Measurements from ENCODE around the gene DIPK1A. TPM values are rescaled to one million over a fixed set of nuclear protein-coding genes. Genes with fewer than 3 reads are reported as not detected.
A peak's percentile ranks its signal among the peaks of the same experiment; 100 is the strongest.

The DIPK1A gene
- total and polyA plus RNA-seq, 4 experiments from 2014 or later, result 14.5 to 29.1 (median 19.9) TPM

GRCh38 chr1:92945748-92946270 lies 15.5 kb downstream of the DIPK1A start:
- CTCF ChIA-PET (ENCODE audit: partially characterized antibody), result interaction anchor here (1.2 to 4.2 kb wide), 2 partner anchors 87 to 89 kb away, joined by 3 to 20 read pairs; no protein-coding TSS in a partner anchor
- Histone ChIP-seq H3K27me3 (ENCODE audit: insufficient read depth, low read length) (no peaks in the 10 kb centered on the region), H3K4me3 (ENCODE audit: low read length in 2 of 2) (no peak overlapping the region), H3K36me3 (ENCODE audit: insufficient read depth, low read length) (peaks cover 5% of the 10 kb centered on the region), H3K9me3 (ENCODE audit: control insufficient read depth in 1 of 2, low read length in 2 of 2) (no peaks in the 10 kb centered on the region), H3K4me1 (ENCODE audit: insufficient read depth, low read length) (peaks cover 52% of the 10 kb centered on the region), H3K27ac (ENCODE audit: low read depth, low read length) (no peak overlapping the region)
- Mint-ChIP-seq H3K27ac (no peak overlapping the region), H3K9me3 (no peaks in the 10 kb centered on the region), H3K36me3 (peaks cover 2 to 7% of the 10 kb centered on the region in 2 donors), H3K4me3 (no peak overlapping the region), H3K27me3 (no peaks in the 10 kb centered on the region), H3K4me1 (peaks cover 34 to 53% (median 45%) of the 10 kb centered on the region in 4 donors)
- POLR2A ChIA-PET (ENCODE audit: partially characterized antibody), result interaction anchor here (4.3 kb wide), 1 partner anchor 15 kb away, joined by 21 read pairs; the partner anchor contains the start of gene DIPK1A
- intact Hi-C loops (cut with micrococcal nuclease), result no loop called here
- no peak for DNase-seq

DNA sequence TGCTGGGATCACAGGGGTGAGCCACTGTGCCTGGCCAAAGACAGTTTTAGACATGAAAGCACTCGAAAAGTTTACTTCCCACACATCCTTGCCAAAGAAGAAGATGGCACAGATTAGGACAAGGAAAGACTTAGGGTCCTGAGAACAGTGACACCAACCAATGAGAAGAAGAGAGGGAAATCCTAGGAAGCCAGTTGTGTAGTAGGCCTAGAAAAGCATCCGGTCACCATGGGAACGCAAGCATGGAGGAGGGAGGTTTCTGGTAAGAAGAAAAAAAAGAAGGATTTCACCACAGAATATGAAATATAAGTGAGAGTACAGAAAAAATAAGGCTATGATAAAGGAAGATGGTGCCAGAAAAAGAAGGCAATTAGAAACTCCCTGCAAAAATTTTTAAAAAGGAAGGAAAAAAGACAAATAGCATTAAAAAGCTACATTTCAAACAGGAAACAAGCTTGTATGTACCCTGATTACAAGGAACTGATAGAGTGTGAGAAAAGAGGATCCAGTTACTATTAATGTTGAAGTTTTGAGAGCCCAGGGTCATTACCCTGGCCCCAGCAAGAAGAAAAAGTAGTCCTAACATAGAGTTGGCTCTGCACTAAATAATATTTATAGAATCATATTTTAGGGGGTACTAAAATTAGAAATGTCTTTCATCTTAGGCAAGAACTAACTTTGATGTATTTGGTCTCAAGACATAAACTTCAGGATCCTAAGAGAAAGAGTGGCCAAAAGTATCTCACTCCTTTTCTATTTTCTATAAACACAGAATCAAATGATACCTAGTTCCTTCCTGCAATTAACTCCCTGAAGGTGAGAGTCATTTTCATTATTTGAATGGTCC lies 16.1 kb downstream of the DIPK1A start:
- H3K27ac ChIP-seq (ENCODE audit: low read depth, low read length), result no peak overlapping the region
- Mint-ChIP-seq H3K36me3 (peaks cover 2 to 7% of the 10 kb centered on the region in 2 donors), H3K27ac (peak overlapping the region in 2 of 7 donors; percentile 12 to 23), H3K4me1 (peaks cover 39 to 56% (median 48%) of the 10 kb centered on the region in 4 donors), H3K4me3 (peak overlapping the region in 2 of 8 donors; percentile 4 to 17), H3K9me3 (no peaks in the 10 kb centered on the region), H3K27me3 (no peaks in the 10 kb centered on the region)
- intact Hi-C loops (cut with micrococcal nuclease), result loop anchor here (5.0 kb wide), 1 partner anchor 38 kb away; no protein-coding TSS in a partner anchor
- peaks cover 5% of the 10 kb centered on the region for H3K36me3 ChIP-seq (ENCODE audit: insufficient read depth, low read length)
- ChIA-PET POLR2A (ENCODE audit: partially characterized antibody) (interaction anchor here (4.3 kb wide), 1 partner anchor 16 kb away, joined by 21 read pairs; the partner anchor contains the start of gene DIPK1A), CTCF (ENCODE audit: partially characterized antibody) (interaction anchor here (1.2 to 4.2 kb wide), 3 partner anchors 48 to 88 kb away, joined by 3 to 20 read pairs (median 13); no protein-coding TSS in a partner anchor)
- no peaks in the 10 kb centered on the region for H3K9me3 ChIP-seq (ENCODE audit: control insufficient read depth in 1 of 2, low read length in 2 of 2)
- DNase-seq, result no peak
- peaks cover 46% of the 10 kb centered on the region for H3K4me1 ChIP-seq (ENCODE audit: insufficient read depth, low read length)
- no peak overlapping the region for H3K4me3 ChIP-seq (ENCODE audit: low read length in 2 of 2)
- no peaks in the 10 kb centered on the region for H3K27me3 ChIP-seq (ENCODE audit: insufficient read depth, low read length)

GRCh38 chr1:92943502-92943847 lies 17.8 kb downstream of the DIPK1A start:
- ChIA-PET CTCF (ENCODE audit: partially characterized antibody) (interaction anchor here (0.8 to 4.2 kb wide), 8 partner anchors 10 to 195 kb away, joined by 3 to 20 read pairs (median 4); no protein-coding TSS in a partner anchor), POLR2A (ENCODE audit: partially characterized antibody) (interaction anchor here (4.3 kb wide), 1 partner anchor 17 kb away, joined by 21 read pairs; the partner anchor contains the start of gene DIPK1A)
- no peaks in the 10 kb centered on the region for H3K27me3 Mint-ChIP-seq
- peaks cover 2 to 7% of the 10 kb centered on the region in 2 donors for H3K36me3 Mint-ChIP-seq
- Histone ChIP-seq H3K36me3 (ENCODE audit: insufficient read depth, low read length) (peaks cover 5% of the 10 kb centered on the region), H3K4me3 (ENCODE audit: low read length in 2 of 2) (no peak overlapping the region), H3K27me3 (ENCODE audit: insufficient read depth, low read length) (no peaks in the 10 kb centered on the region), H3K4me1 (ENCODE audit: insufficient read depth, low read length) (peaks cover 44% of the 10 kb centered on the region), H3K27ac (ENCODE audit: low read depth, low read length) (no peak overlapping the region), H3K9me3 (ENCODE audit: control insufficient read depth in 1 of 2, low read length in 2 of 2) (no peaks in the 10 kb centered on the region)
- H3K9me3 Mint-ChIP-seq, result no peaks in the 10 kb centered on the region
- no peak for DNase-seq
- H3K4me3 Mint-ChIP-seq, result peak overlapping the region in 2 of 8 donors; percentile 6 to 30
- peaks cover 42 to 59% (median 50%) of the 10 kb centered on the region in 4 donors for H3K4me1 Mint-ChIP-seq
- intact Hi-C loops (cut with micrococcal nuclease), result loop anchor here (5.0 kb wide), 1 partner anchor 36 kb away; no protein-coding TSS in a partner anchor
- H3K27ac Mint-ChIP-seq, result peak overlapping the region in 3 of 7 donors; percentile 10 to 69 (median 35)

- H3K9me3 ChIP-seq (ENCODE audit: control insufficient read depth in 1 of 2, low read length in 2 of 2), result no peaks in the 10 kb centered on the region
- no peak overlapping the region for H3K4me3 ChIP-seq (ENCODE audit: low read length in 2 of 2)
- H3K9me3 Mint-ChIP-seq, result no peaks in the 10 kb centered on the region
- H3K27ac ChIP-seq (ENCODE audit: low read depth, low read length), result no peak overlapping the region
- POLR2A ChIA-PET (ENCODE audit: partially characterized antibody), result no interaction called here
- no peak overlapping the region for H3K27ac Mint-ChIP-seq
- DNase-seq, result no peak
- no peaks in the 10 kb centered on the region for H3K27me3 Mint-ChIP-seq
- H3K4me3 Mint-ChIP-seq, result no peak overlapping the region
- peaks cover 2 to 5% of the 10 kb centered on the region in 2 donors for H3K36me3 Mint-ChIP-seq
- H3K4me1 ChIP-seq (ENCODE audit: insufficient read depth, low read length), result peaks cover 59% of the 10 kb centered on the region
- intact Hi-C loops (cut with micrococcal nuclease), result loop anchor here (5.0 kb wide), 1 partner anchor 33 kb away; no protein-coding TSS in a partner anchor
- CTCF ChIA-PET (ENCODE audit: partially characterized antibody), result interaction anchor here (1.4 to 1.5 kb wide), 2 partner anchors 22 to 54 kb away, joined by 3 to 4 read pairs; no protein-coding TSS in a partner anchor
- peaks cover 42 to 66% (median 55%) of the 10 kb centered on the region in 4 donors for H3K4me1 Mint-ChIP-seq
- H3K27me3 ChIP-seq (ENCODE audit: insufficient read depth, low read length), result no peaks in the 10 kb centered on the region
- no peaks in the 10 kb centered on the region for H3K36me3 ChIP-seq (ENCODE audit: insufficient read depth, low read length)
These were observed 20.7 kb downstream of the DIPK1A start for GRCh38 chr1:92940541-92940940.

DNA sequence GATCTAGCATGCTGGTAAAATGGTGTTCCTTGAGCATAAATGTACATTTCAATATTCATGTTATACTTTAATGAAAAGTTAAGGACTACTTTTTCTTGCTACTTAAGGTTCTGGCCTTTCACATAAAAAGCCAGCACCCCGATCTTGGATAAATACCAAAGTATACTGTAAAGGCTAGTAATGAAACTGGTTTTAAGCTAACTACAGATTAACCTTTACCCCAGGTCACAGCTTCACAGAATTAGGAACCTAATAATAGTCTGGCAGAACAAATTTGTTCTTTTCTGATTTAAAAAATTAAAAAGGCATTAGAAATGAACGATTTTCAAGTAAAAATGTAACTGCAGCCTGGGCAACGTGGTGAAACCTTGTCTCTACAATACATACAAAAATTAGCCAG lies 23.5 kb downstream of the DIPK1A start:
- H3K36me3 ChIP-seq (ENCODE audit: insufficient read depth, low read length), result no peaks in the 10 kb centered on the region
- POLR2A ChIA-PET (ENCODE audit: partially characterized antibody), result interaction anchor here (1.1 kb wide), 1 partner anchor 10 kb away, joined by 3 read pairs; no protein-coding TSS in a partner anchor

GRCh38 chr1:92936865-92937264 lies 24.4 kb downstream of the DIPK1A start:
- H3K27ac ChIP-seq (ENCODE audit: low read depth, low read length), result no peak overlapping the region
- H3K36me3 ChIP-seq (ENCODE audit: insufficient read depth, low read length), result no peaks in the 10 kb centered on the region
- no peaks in the 10 kb centered on the region for H3K9me3 ChIP-seq (ENCODE audit: control insufficient read depth in 1 of 2, low read length in 2 of 2)
- peaks cover 41% of the 10 kb centered on the region for H3K4me1 ChIP-seq (ENCODE audit: insufficient read depth, low read length)
- Mint-ChIP-seq H3K4me3 (no peak overlapping the region), H3K9me3 (no peaks in the 10 kb centered on the region), H3K27ac (no peak overlapping the region), H3K27me3 (no peaks in the 10 kb centered on the region), H3K36me3 (peaks cover 2 to 6% of the 10 kb centered on the region in 2 donors), H3K4me1 (peaks cover 39 to 58% (median 48%) of the 10 kb centered on the region in 4 donors)
- H3K27me3 ChIP-seq (ENCODE audit: insufficient read depth, low read length), result no peaks in the 10 kb centered on the region
- no peak for DNase-seq
- H3K4me3 ChIP-seq (ENCODE audit: low read length in 2 of 2), result no peak overlapping the region
- POLR2A ChIA-PET (ENCODE audit: partially characterized antibody), result no interaction called here
- intact Hi-C loops (cut with micrococcal nuclease), result no loop called here
- CTCF ChIA-PET (ENCODE audit: partially characterized antibody), result interaction anchor here (1.0 to 1.4 kb wide), 3 partner anchors 14 to 78 kb away, joined by 3 to 5 read pairs (median 5); no protein-coding TSS in a partner anchor

More for the DNA sequence above, 23.5 kb downstream of the DIPK1A start:
- CTCF ChIA-PET (ENCODE audit: partially characterized antibody), result interaction anchor here (0.6 to 0.9 kb wide), 2 partner anchors 51 to 79 kb away, joined by 3 read pairs; no protein-coding TSS in a partner anchor
- Histone ChIP-seq H3K4me1 (ENCODE audit: insufficient read depth, low read length) (peaks cover 48% of the 10 kb centered on the region), H3K4me3 (ENCODE audit: low read length in 2 of 2) (no peak overlapping the region), H3K27ac (ENCODE audit: low read depth, low read length) (no peak overlapping the region), H3K9me3 (ENCODE audit: control insufficient read depth in 1 of 2, low read length in 2 of 2) (no peaks in the 10 kb centered on the region), H3K27me3 (ENCODE audit: insufficient read depth, low read length) (no peaks in the 10 kb centered on the region)
- peaks cover 2 to 6% of the 10 kb centered on the region in 2 donors for H3K36me3 Mint-ChIP-seq
- no peak overlapping the region for H3K27ac Mint-ChIP-seq
- H3K4me3 Mint-ChIP-seq, result no peak overlapping the region
- intact Hi-C loops (cut with micrococcal nuclease), result no loop called here
- no peaks in the 10 kb centered on the region for H3K27me3 Mint-ChIP-seq
- H3K4me1 Mint-ChIP-seq, result peaks cover 37 to 56% (median 48%) of the 10 kb centered on the region in 4 donors
- H3K9me3 Mint-ChIP-seq, result no peaks in the 10 kb centered on the region
- no peak for DNase-seq
